ENCODE measurements around the gene TAF1C. TPM values are rescaled to one million over a fixed set of nuclear protein-coding genes. Genes with fewer than 3 reads are reported as not detected.
"Not testable (repeated sequence)": the region's sequence is repeated elsewhere in the genome, so short reads cannot be mapped to it uniquely, and the experiment has no call there.

Gene TAF1C
- polyA plus RNA-seq, 2 of the 4 experiments (the other 2 are of a cell fraction) = 13.2 to 38.6 TPM

GRCh38 chr16:84207251-84207650, 20.4 kb upstream of the TAF1C start:
- FAIRE-seq (no peak), DNase-seq (ENCODE audit: low read depth in 1 of 2, low spot score in 1 of 2) (no peak), ATAC-seq (no peak)
- no peaks in the 10 kb centered on the region for H3K9me3 ChIP-seq
- 71% methylated on average over 6 of the region's 6 CpGs for WGBS (ENCODE audit: missing lambda C conversion rate)
- H3K27ac ChIP-seq = no peak overlapping the region
- POLR2A ChIA-PET = interaction anchor here (0.6 kb wide), 1 partner anchor 70 kb away, joined by 4 read pairs; no protein-coding TSS in a partner anchor
- CTCF ChIA-PET = interaction anchor here (1.1 to 1.9 kb wide), 4 partner anchors 8 to 253 kb away, joined by 3 to 5 read pairs (median 4); partner anchors contain the start of gene ADAD2
- H3K4me1 ChIP-seq = no peaks in the 10 kb centered on the region
- H3K4me3 ChIP-seq = no peak overlapping the region
- TF ChIP-seq BHLHE40 (IDR thresholded peaks at IDR 0.05; ENCODE audit: low read depth, low read length) (no peak), CEBPB (IDR thresholded peaks at IDR 0.05) (no peak), SMC3 (IDR thresholded peaks at IDR 0.05) (no peak), POLR2AphosphoS2 (conservative IDR thresholded peaks at IDR 0.05; ENCODE audit: low read length) (no peak), RARB (CRISPR knock-in tag; IDR thresholded peaks at IDR 0.05) (no peak), KDM5A (IDR thresholded peaks at IDR 0.05) (no peak), ZNF302 (CRISPR knock-in tag; IDR thresholded peaks at IDR 0.05) (no peak), ZSCAN20 (CRISPR knock-in tag; IDR thresholded peaks at IDR 0.05) (no peak), FOXS1 (CRISPR knock-in tag; IDR thresholded peaks at IDR 0.05) (no peak), HOXA7 (CRISPR knock-in tag; IDR thresholded peaks at IDR 0.05) (no peak), BCL3 (IDR thresholded peaks at IDR 0.05) (no peak), EHF (CRISPR knock-in tag; IDR thresholded peaks at IDR 0.05) (no peak), EP300 (IDR thresholded peaks at IDR 0.05) (no peak), ZFP36 (IDR thresholded peaks at IDR 0.05; ENCODE audit: borderline replicate concordance, partially characterized antibody) (no peak), GATA3 (IDR thresholded peaks at IDR 0.05; ENCODE audit: borderline replicate concordance) (no peak), MAFK (IDR thresholded peaks at IDR 0.05; ENCODE audit: partially characterized antibody) (no peak)
- no peak overlapping the region for H3K4me2 ChIP-seq

GRCh38 chr16:84205976-84206691, 19.3 kb upstream of the TAF1C start:
- Histone ChIP-seq H3K27ac (no peak overlapping the region), H3K4me2 (no peak overlapping the region), H3K9me3 (no peaks in the 10 kb centered on the region), H3K4me1 (no peaks in the 10 kb centered on the region), H3K4me3 (no peak overlapping the region)
- ATAC-seq (0 out of 6 replicates have a peak, but pooled peaks of 1 of the 2 experiments have one; percentile 9), DNase-seq (ENCODE audit: low read depth in 1 of 2, low spot score in 1 of 2) (no peak), FAIRE-seq (no peak)
- ChIA-PET CTCF (interaction anchor here (1.6 kb wide), 1 partner anchor 71 kb away, joined by 3 read pairs; no protein-coding TSS in a partner anchor), POLR2A (no interaction called here)
- TF ChIP-seq POLR2AphosphoS2 (conservative IDR thresholded peaks at IDR 0.05; ENCODE audit: low read length) (no peak), HEYL (CRISPR knock-in tag; IDR thresholded peaks at IDR 0.05) (no peak), MAZ (IDR thresholded peaks at IDR 0.05; ENCODE audit: borderline replicate concordance, low read depth, low read length) (no peak)
- 70% methylated on average over 18 of the region's 18 CpGs for WGBS (ENCODE audit: missing lambda C conversion rate)

- 69% methylated on average over 6 of the region's 6 CpGs for WGBS (ENCODE audit: missing lambda C conversion rate)
- H3K4me2 ChIP-seq; H3K4me3 ChIP-seq; H3K4me1 ChIP-seq; H3K9me3 ChIP-seq; ATAC-seq; POLR2A ChIA-PET; FAIRE-seq; H3K27ac ChIP-seq; DNase-seq (ENCODE audit: low read depth in 1 of 2, low spot score in 1 of 2): not testable (repeated sequence)
- CTCF ChIA-PET = interaction anchor here (1.6 kb wide), 2 partner anchors 72 to 103 kb away, joined by 3 read pairs; no protein-coding TSS in a partner anchor
These were observed 18.3 kb upstream of the TAF1C start for GRCh38 chr16:84205123-84205522.

GRCh38 chr16:84204551-84204950, 17.7 kb upstream of the TAF1C start:
- H3K9me3 ChIP-seq; H3K4me3 ChIP-seq; ATAC-seq; H3K4me2 ChIP-seq; POLR2A ChIA-PET; H3K27ac ChIP-seq; DNase-seq (ENCODE audit: low read depth in 1 of 2, low spot score in 1 of 2); FAIRE-seq; H3K4me1 ChIP-seq: not testable (repeated sequence)
- 76% methylated on average over 10 of the region's 26 CpGs for WGBS (ENCODE audit: missing lambda C conversion rate)
- CTCF ChIA-PET = interaction anchor here (1.6 to 3.1 kb wide), 3 partner anchors 18 to 103 kb away, joined by 3 to 15 read pairs (median 3); partner anchors contain the start of gene TAF1C
